ENCODE data around the gene RALY.

DNA sequence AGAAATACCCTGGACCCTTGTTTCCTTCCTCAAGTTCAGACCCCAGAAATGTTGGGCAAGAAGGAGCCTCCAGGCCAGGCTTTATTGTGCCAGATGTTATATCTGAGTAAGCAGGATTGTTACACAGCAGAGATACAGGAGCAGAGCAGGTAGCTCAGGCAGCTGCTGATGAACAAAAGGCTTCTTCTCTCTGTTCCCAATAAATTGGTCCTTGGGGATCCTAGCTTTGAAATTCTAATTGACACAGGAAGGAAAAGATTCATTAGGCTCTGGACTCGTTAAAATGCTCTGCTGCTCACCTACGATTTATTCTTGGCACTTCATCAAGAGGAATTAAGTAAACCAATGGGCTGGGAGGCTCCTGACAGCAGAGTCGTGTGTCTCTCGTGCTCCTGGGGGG is 54.2 kb downstream of the RALY start:
- TF ChIP-seq, protein P1, sequence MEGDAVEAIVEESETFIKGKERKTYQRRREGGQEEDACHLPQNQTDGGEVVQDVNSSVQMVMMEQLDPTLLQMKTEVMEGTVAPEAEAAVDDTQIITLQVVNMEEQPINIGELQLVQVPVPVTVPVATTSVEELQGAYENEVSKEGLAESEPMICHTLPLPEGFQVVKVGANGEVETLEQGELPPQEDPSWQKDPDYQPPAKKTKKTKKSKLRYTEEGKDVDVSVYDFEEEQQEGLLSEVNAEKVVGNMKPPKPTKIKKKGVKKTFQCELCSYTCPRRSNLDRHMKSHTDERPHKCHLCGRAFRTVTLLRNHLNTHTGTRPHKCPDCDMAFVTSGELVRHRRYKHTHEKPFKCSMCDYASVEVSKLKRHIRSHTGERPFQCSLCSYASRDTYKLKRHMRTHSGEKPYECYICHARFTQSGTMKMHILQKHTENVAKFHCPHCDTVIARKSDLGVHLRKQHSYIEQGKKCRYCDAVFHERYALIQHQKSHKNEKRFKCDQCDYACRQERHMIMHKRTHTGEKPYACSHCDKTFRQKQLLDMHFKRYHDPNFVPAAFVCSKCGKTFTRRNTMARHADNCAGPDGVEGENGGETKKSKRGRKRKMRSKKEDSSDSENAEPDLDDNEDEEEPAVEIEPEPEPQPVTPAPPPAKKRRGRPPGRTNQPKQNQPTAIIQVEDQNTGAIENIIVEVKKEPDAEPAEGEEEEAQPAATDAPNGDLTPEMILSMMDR (IDR thresholded peaks at IDR 0.05) = no peak
- TF ChIP-seq POLR2A (IDR thresholded peaks at IDR 0.05) = no peak
- no peak for TF ChIP-seq POLR2AphosphoS5 (IDR thresholded peaks at IDR 0.05)
- TF ChIP-seq EP300 (IDR thresholded peaks at IDR 0.05) = no peak

Measured in upper lobe of left lung (tissue), 4 donors.